HepG2 (cell line): ENCODE data around the gene AIF1. TPM values are rescaled to one million over a fixed set of nuclear protein-coding genes. Genes with fewer than 3 reads are reported as not detected.

ENCODE experiments used
- HNF1A ChIP-seq, 2 experiments: sonication (generic) in 1 of 2; formaldehyde crosslinking in 1 of 2; IDR thresholded peaks; 2 replicates each; pipeline versions ENCODE4 v1.4.0 to v1.6.1; 2016 to 2020; ENCODE audit warnings: borderline replicate concordance in 1 of 2, low read depth in 1 of 2, mild to moderate bottlenecking in 1 of 2, missing genetic modification reagents in 1 of 2
- HOMEZ ChIP-seq: IDR thresholded peaks from 2 replicates; pipeline ENCODE4 v1.6.1; 2016; ENCODE audit warnings: low read depth
- MED1 ChIP-seq: sonication (generic); formaldehyde crosslinking; IDR thresholded peaks from 2 replicates; pipeline ENCODE4 v1.4.0; 2020; ENCODE audit warnings: missing genetic modification reagents
- SNAPC5 ChIP-seq: sonication (generic); formaldehyde crosslinking; IDR thresholded peaks from 2 replicates; pipeline ENCODE4 v1.8.1; 2023; ENCODE audit warnings: mild to moderate bottlenecking, missing genetic modification reagents, borderline replicate concordance
- TBP ChIP-seq: sonication (generic); formaldehyde crosslinking; IDR thresholded peaks from 2 replicates; pipeline ENCODE4 v1.5.0; 2020; ENCODE audit warnings: missing genetic modification reagents
- THYN1 ChIP-seq: sonication (generic); formaldehyde crosslinking; IDR thresholded peaks from 2 replicates; pipeline ENCODE4 v1.8.1; 2023; ENCODE audit warnings: low read depth, mild to moderate bottlenecking, moderate library complexity, missing genetic modification reagents, borderline replicate concordance
- ZBTB4 ChIP-seq: sonication (generic); formaldehyde crosslinking; IDR thresholded peaks from 2 replicates; pipeline ENCODE4 v1.4.0; 2020; ENCODE audit warnings: missing genetic modification reagents, mild to moderate bottlenecking, borderline replicate concordance
- ZBTB49 ChIP-seq: sonication (generic); formaldehyde crosslinking; IDR thresholded peaks from 2 replicates; pipeline ENCODE4 v1.4.0; 2020; ENCODE audit warnings: missing genetic modification reagents, borderline replicate concordance
- ZNF101 ChIP-seq: sonication (generic); formaldehyde crosslinking; IDR thresholded peaks from 2 replicates; pipeline ENCODE4 v1.4.0; 2020; ENCODE audit warnings: mild to moderate bottlenecking, low read depth, missing genetic modification reagents, borderline replicate concordance
- ZNF225 ChIP-seq: sonication (generic); formaldehyde crosslinking; IDR thresholded peaks from 2 replicates; pipeline ENCODE4 v1.4.0; 2020; ENCODE audit warnings: mild to moderate bottlenecking, missing genetic modification reagents
- ZNF512B ChIP-seq: sonication (generic); formaldehyde crosslinking; IDR thresholded peaks from 2 replicates; pipeline ENCODE4 v1.5.1; 2020; ENCODE audit warnings: missing genetic modification reagents, mild to moderate bottlenecking, borderline replicate concordance
- ZNF577 ChIP-seq: sonication (generic); formaldehyde crosslinking; IDR thresholded peaks from 2 replicates; pipeline ENCODE4 v1.4.0; 2020; ENCODE audit warnings: mild to moderate bottlenecking, low read depth, missing genetic modification reagents, borderline replicate concordance
- polyA plus RNA-seq, 8 experiments: library from polyadenylated mRNA; depleted of rRNA in 3 of 8; stranded (reverse) in 7 of 8; unstranded in 1 of 8; fragments of >200 nt; fragmentation: Illumina TruSeq in 4 of 8; extraction: Trizol in 4 of 8; gene quantifications; 2 replicates each; pipeline versions ENCODE4 v1.2.1 to v1.2.3, GENCODE V29; 2011 to 2016; ENCODE audit warnings: low read depth in 4 of 8, missing spikeins in 1 of 8, mixed read lengths in 1 of 8; ENCODE audit not compliant: insufficient read depth in 1 of 8
- total RNA-seq, 5 experiments: library from RNA; depleted of rRNA; stranded (reverse); fragments of >200 nt; fragmentation: Illumina TruSeq; extraction: Trizol; gene quantifications; 2 replicates each; pipeline ENCODE4 v1.2.3, GENCODE V29; 2016; ENCODE audit warnings: low read depth in 1 of 5

Gene AIF1
- total and polyA plus RNA-seq, 2 of the 13 experiments (the other 11 are each of a cell fraction or from before 2014, with no cell fraction given): 1.5 TPM; not detected in 1

GRCh38 chr6:31632279-31632946, 17.4 kb downstream of the AIF1 start (continued):
- TF ChIP-seq ZBTB49 (CRISPR knock-in tag): no peak
- no peak for TF ChIP-seq HNF1A (IDR thresholded peaks at IDR 0.05; ENCODE audit: low read depth)
- no peak for TF ChIP-seq HNF1A (CRISPR knock-in tag; IDR thresholded peaks at IDR 0.05; ENCODE audit: borderline replicate concordance)
- no peak for TF ChIP-seq ZNF577 (CRISPR knock-in tag)
- no peak for TF ChIP-seq MED1 (CRISPR knock-in tag)
- no peak for TF ChIP-seq HOMEZ (CRISPR knock-in tag)
- no peak for TF ChIP-seq ZNF512B (CRISPR knock-in tag)
- TF ChIP-seq ZNF101 (CRISPR knock-in tag): no peak
- TF ChIP-seq ZBTB4 (CRISPR knock-in tag): peak; percentile 35; the same call in 1 of the 2 replicates
- TF ChIP-seq ZNF225 (CRISPR knock-in tag): no peak
- TF ChIP-seq TBP (CRISPR knock-in tag): no peak
- TF ChIP-seq THYN1 (CRISPR knock-in tag): no peak
- no peak for TF ChIP-seq SNAPC5 (CRISPR knock-in tag)
